Measurements from ENCODE around the gene CCNT1.

- TF ChIP-seq EZH2 (IDR thresholded peaks at IDR 0.05; ENCODE audit: insufficient read depth, poor library complexity, severe bottlenecking) (no peak), EZH2phosphoT487 (IDR thresholded peaks at IDR 0.05; ENCODE audit: insufficient read depth, low read depth) (no peak)
These were observed 27.7 kb downstream of the CCNT1 start for GRCh38 chr12:48688836-48689235.
